GM18511 (cell line): ENCODE data around the gene DDX51.
"Not testable (repeated sequence)": the region's sequence is repeated elsewhere in the genome, so short reads cannot be mapped to it uniquely, and the experiment has no call there.

Source experiments
- ATAC-seq: cut with Tn5 transposase; IDR thresholded peaks from one replicate; pipeline ENCODE4 v1.9.1; 2021; ENCODE audit warnings: mild to moderate bottlenecking, moderate library complexity; ENCODE audit not compliant: unreplicated experiment

Gene DDX51

DNA sequence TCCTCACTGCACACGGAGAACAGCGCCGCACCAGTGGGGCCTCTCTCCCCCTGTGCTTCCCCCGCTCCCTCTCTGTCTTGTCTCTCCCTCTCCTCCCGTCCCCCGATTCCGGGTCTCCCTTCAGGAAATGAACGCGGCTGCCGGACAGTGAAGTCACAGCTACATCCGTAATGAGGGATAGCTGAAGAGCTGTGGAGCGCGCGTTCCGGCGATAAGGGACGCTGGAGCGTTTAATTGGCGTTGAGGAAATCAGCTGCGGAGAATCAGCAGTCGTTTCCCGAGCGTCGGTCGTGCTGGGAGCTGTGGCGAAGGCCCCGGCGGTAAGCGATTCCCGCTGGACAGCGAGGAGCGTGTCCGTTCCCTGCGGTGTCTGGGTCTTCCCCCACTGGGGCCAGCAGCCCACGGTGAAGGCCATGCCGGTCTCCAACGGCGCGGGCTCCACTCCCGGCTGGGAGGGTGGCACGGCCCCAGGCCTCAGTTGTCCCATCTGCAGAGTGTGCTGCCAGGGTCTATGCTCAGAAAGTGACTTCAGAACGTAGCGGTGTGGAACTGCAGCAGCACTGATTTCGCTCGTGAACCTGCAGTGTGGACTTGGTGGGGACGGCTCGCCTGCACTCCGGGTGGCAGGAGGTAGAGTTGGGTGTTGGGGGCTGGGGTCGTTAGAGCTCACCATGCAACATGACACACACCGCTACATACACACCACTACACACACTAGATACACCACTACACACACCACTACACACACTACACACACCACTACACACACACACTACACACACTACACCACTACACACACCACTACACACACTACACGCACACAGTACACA is 11.0 kb upstream of the DDX51 start:
- no peak for ATAC-seq

GRCh38 chr12:132154341-132154761 is 10.2 kb upstream of the DDX51 start:
- peak; percentile 24 for ATAC-seq

GRCh38 chr12:132153501-132154340 is 9.6 kb upstream of the DDX51 start:
- ATAC-seq: peak; percentile 82

DNA sequence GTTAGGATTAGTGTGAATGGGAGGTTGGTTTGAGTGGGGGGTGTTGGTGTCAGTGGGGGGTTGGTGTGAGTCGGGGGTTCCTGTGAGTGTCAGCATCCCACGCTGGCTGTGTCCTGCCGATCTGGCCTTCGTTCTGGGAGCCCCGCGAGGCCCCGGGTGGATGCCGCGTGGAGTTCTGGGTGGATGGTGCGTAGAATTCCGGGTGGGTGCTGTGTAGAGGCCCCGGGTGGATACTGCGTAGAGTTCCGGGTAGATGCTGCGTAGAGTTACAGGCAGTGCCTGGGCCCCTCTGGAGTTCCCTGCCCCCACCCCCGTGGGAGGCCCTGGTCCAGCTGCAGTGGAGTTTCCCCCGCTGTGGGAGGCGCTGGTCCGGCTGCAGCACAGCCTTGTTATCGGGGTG is 8.8 kb upstream of the DDX51 start:
- no peak for ATAC-seq

DNA sequence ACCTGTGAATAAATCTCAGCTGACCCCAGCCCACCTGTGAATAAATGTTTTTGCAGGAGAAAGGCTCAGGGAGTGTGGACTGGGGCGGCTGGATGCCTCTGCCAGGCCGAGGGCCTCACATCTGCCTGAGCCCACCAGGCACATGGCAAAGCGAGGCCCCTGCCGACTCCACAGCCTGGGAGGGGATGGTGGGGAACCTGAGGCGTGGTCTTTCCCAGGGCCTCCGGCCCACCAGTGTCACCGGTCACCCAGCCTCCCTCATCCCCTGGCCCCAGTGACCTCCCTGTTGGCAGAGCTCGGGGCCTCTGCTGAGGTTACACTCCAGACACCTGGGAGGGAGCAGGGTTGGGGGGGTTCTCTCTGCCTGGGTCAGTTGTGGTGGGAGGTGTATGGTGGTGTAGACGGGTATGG is 8.3 kb upstream of the DDX51 start:
- ATAC-seq: no peak

DNA sequence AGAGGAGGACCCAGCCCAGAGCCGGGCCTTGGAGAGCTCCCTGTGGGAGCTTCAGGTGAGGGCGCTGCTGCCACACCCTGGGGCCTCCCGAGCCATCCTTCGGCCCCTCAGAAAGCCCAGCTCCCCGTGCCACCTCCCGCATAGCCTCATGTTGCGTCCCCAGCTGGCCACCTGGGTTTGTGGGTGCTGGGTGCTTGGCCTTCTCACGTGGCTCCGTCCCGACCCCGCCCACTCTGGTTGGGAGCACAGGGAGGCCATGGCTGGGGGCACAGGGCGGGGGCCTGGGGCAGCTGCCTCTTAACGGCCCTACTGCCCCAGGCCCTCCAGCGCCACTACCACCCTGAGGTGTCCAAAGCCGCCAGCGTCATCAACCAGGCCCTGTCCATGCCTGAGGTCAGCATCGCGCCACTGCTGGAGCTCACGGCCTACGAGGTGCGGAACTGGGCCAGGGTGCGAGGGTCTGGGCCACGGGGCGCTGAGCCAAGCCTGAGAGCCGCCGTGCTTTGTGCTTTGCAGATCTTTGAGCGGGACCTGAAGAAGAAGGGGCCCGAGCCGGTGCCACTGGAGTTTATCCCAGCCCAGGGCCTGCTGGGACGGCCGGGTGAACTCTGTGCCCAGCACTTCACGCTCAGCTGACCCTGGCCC is 7.8 kb upstream of the DDX51 start:
- no peak for ATAC-seq

DNA sequence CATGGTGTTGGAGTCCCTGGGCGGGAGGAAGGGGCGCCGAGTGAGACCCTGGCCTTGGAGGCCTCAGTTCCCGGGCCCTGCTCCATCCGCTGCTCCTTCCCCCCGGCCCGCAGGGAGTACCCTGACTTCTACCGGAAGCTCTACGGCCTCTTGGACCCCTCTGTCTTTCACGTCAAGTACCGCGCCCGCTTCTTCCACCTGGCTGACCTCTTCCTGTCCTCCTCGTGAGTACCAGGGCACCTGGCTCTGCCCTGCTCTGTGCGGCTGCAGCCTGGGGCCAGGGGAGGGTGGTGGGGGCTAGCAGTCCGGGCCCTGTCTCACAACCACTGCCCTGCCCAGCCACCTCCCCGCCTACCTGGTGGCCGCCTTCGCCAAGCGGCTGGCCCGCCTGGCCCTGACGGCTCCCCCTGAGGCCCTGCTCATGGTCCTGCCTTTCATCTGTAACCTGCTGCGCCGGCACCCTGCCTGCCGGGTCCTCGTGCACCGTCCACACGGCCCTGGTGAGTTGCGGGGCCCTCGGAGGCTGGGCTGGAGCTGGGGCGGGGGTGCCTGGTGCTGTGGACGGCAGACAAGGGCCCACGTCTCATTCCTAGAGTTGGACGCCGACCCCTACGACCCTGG is 7.1 kb upstream of the DDX51 start:
- ATAC-seq: no peak

- no peak for ATAC-seq
These were observed 6.6 kb upstream of the DDX51 start for GRCh38 chr12:132150780-132151144.

GRCh38 chr12:132149526-132149925 is 5.4 kb upstream of the DDX51 start:
- not testable (repeated sequence) for ATAC-seq

DNA sequence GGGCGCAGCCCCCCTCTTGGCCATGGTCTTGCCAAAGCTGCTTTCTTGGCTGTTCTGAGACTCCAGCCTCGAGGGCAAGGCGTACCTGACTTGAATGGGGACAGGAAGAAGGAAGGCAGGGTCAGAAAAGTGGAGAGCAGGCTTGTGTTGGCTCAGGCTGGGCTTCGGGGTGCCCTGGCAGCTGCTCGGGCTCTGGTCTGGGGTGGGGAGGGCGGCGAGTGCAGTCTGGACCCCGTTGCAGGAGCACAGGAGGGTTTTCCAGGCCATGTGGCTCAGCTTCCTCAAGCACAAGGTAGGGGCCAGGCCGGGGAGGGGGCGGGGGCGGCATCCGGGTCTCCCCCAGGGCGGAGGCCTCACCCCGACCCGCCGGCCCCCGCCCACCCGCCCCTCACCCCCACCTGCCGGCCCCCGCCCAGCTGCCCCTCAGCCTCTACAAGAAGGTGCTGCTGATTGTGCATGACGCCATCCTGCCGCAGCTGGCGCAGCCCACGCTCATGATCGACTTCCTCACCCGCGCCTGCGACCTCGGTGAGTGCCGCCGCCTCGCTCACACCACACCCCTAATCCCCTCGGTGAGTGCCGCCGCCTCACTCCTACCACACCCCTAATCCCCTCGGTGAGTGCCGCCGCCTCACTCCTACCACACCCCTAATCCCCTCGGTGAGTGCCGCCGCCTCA is 4.4 kb upstream of the DDX51 start:
- no peak for ATAC-seq

DNA sequence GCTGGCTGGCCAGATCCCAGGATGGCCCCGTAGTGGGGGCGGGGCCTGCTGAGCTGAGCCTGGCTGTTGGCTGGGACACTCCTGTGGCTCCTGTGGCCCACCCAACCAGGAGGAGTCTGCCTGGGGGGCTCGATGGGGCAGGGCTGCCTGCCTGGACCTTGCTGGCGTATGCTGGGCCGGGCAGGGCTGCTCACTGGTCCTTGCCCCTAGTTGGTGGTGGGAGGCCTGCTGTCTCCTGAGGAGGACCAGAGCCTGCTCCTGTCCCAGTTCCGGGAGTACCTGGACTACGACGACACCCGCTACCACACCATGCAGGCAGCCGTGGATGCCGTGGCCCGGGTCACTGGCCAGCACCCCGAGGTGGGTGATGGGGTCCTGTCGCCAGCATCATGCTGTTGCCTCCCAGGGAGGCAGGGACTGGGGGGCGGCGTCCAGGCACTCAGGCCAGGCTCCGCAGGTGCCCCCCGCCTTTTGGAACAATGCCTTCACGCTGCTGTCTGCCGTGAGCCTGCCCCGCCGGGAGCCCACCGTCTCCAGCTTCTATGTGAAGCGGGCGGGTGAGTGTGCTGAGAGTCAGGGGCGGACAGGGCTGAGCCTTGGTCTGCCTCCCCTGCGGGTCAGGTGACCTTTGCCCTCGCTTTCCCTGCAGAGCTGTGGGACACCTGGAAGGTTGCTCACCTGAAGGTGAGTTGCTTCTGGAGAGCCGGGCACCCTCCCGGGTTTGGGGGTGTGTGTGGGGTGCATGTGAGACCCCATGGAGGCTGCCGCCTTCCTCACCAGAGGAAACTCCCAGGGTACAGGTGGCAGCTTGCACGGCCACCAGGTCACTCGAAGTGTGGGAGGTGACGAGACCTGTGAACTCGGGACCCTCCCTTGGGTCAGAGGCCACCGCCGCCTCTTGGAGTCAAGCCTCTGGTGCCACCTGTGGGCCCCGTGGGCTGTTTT is 3.6 kb upstream of the DDX51 start:
- no peak for ATAC-seq

DNA sequence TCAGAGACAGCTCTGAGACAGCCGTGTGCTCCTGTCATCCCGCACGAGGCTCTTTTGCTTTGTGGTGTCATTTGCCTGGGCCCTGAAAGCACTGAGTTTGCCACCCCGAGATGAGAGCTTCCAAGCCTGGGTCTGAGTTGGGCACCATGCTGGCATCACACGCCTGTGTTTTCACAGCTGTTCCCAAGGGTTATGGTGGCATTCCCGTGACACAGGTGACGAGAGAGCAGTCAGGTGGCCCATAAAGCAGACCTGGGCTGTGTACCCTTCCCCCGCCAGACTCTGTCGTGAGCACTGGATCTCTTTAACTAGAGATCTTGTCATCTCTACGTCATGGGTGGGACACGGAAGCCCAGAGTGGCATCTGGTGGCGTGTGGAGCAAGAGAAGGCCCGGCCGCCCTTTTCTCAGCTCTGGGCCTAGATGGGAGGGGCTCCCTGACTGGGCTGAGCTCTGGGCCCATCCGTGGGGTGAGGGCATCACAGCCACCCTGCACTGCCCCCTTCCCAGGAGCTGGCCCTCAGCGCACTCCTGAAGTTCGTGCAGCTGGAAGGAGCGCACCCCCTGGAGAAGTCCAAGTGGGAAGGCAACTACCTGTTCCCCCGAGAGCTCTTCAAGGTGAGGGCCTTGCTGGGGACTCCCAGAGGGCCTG is 2.8 kb upstream of the DDX51 start:
- no peak for ATAC-seq

DNA sequence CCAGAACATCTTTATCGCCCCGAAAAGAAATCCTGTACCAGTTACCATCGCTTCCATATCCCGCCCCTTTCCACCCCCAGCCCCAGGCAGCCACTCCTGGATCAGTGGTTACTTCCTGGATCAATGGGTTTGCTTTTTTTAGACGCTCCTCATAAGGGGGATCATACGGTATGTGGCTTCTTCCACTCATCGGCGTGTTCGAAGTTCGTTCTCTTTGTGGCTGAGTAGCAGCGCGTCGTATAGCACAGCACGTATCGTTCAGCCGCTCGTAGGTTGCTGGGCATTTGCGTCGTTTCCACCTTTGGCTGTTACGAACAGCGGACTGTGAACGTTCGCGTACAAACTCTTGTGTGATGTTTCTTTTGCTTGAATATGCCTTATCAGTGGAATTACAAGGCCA is 2.0 kb upstream of the DDX51 start:
- no peak for ATAC-seq

GRCh38 chr12:132145334-132145733 is 1.2 kb upstream of the DDX51 start:
- no peak for ATAC-seq

GRCh38 chr12:132144810-132145168 is 670 bp upstream of the DDX51 start:
- no peak for ATAC-seq

DNA sequence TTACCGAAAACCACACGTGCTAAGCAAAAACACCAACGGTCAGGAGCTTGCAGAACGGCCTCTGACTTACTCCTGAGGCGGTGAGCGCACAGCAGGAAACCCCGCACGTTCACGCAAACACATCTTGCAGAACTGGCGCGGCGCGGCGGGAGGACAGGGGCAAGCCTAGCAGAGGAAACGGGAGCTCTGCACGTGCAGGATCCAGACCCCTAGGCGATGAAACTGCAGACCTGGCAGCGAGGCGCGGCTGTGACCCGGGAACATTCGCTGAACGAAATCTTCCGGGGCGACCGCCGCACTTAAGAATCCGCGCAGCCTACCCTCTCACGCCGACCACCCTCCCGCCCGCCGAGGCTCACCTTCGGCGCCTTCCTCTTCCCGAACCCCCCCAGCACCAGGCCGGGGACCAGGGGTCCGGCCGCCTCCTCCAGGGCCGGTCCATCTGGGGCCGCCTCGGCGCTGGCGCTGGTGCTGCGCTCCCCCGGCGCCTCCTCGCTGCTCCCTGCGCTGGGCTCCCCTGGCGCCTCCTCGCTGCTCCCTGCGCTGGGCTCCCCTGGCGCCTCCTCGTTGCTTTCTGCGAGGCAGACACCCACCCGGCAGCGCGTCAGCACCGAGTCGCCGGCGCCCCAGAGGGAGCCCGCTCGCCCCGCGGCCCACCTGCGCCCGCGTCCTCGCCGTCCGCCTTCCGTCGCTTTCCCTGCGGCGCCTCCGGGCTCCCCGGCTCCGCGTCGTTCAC is 615 bp downstream of the DDX51 start:
- ATAC-seq: peak; percentile 30

DNA sequence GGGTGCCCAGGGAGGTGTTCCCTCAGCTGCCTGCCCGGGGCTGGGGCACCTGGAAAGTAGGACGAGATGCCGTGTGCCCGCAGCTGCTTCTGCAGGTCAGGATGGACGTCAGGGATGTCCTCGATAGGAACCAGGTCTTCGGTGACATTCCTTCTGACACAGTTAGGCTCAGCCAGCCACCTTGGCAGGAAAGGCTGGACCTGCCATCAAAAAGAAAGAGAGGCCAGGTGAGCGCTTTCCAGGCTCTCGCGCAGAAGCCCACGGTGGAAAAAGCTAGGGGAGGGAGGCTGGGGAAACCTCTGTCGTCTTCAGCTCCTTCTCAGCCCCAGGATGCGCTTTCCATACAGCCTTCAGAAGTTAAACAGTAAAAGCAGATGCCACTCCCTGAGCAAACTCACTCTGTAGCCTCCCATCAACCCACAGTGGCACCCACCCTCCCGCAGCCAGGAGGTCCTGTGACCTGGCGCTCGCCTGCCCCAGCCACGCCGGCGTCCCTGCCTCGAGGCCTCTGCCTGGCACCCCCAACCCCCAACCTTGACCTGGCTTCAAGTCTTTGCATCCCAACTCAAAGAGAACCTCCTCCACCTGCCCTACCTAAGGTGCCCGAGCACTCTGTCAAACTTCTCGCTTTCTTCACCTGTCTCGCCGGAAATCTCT is 1.3 kb downstream of the DDX51 start:
- ATAC-seq: no peak
